Neuron (in vitro differentiated cells): ENCODE results near the gene RADIL.

Source experiments
- H2AFZ ChIP-seq: one replicate; pipeline ENCODE4 v1.6.1; 2013; ENCODE audit warnings: low read depth, mild to moderate bottlenecking, inconsistent platforms, low read length, moderate library complexity
- H3K27me3 ChIP-seq: one replicate; pipeline ENCODE4 v1.6.1; 2013; ENCODE audit warnings: low read length; ENCODE audit not compliant: insufficient read depth
- H3K36me3 ChIP-seq: one replicate; pipeline ENCODE4 v1.6.1; 2013; ENCODE audit warnings: low read length; ENCODE audit not compliant: insufficient read depth
- H3K4me1 ChIP-seq: one replicate; pipeline ENCODE4 v1.6.1; 2013; ENCODE audit warnings: low read length; ENCODE audit not compliant: insufficient read depth
- H3K4me3 ChIP-seq: 2 replicates; pipeline ENCODE4 v1.5.1; 2013; ENCODE audit warnings: mild to moderate bottlenecking, low read length, moderate library complexity
- H3K9me3 ChIP-seq: one replicate; pipeline ENCODE4 v1.6.1; 2013; ENCODE audit warnings: low read length

RADIL gene

GRCh38 chr7:4791101-4791737 is 92.3 kb downstream of the RADIL start:
- H3K4me1 ChIP-seq: no peaks in the 10 kb centered on the region
- peaks cover 5% of the 10 kb centered on the region for H3K9me3 ChIP-seq
- H3K27me3 ChIP-seq: no peaks in the 10 kb centered on the region
- no peak overlapping the region for H3K4me3 ChIP-seq
- peaks cover 45% of the 10 kb centered on the region for H3K36me3 ChIP-seq
- no peak overlapping the region for H2AFZ ChIP-seq

GRCh38 chr7:4790516-4790991 is 93.0 kb downstream of the RADIL start:
- Histone ChIP-seq H3K4me1 (no peaks in the 10 kb centered on the region), H2AFZ (no peak overlapping the region), H3K4me3 (no peak overlapping the region), H3K9me3 (peaks cover 5% of the 10 kb centered on the region), H3K27me3 (no peaks in the 10 kb centered on the region), H3K36me3 (peaks cover 51% of the 10 kb centered on the region)

GRCh38 chr7:4790078-4790465 is 93.4 kb downstream of the RADIL start:
- H2AFZ ChIP-seq: no peak overlapping the region
- H3K27me3 ChIP-seq: no peaks in the 10 kb centered on the region
- H3K36me3 ChIP-seq: peaks cover 54% of the 10 kb centered on the region
- H3K4me3 ChIP-seq: no peak overlapping the region
- no peaks in the 10 kb centered on the region for H3K4me1 ChIP-seq
- peaks cover 5% of the 10 kb centered on the region for H3K9me3 ChIP-seq

- Histone ChIP-seq H3K4me1 (no peaks in the 10 kb centered on the region), H2AFZ (no peak overlapping the region), H3K27me3 (no peaks in the 10 kb centered on the region), H3K4me3 (no peak overlapping the region), H3K36me3 (peaks cover 54% of the 10 kb centered on the region), H3K9me3 (peaks cover 5% of the 10 kb centered on the region)
These were observed 94.1 kb downstream of the RADIL start for GRCh38 chr7:4789194-4790077.

GRCh38 chr7:4788627-4789189 is 94.8 kb downstream of the RADIL start:
- Histone ChIP-seq H2AFZ (no peak overlapping the region), H3K4me3 (no peak overlapping the region), H3K4me1 (no peaks in the 10 kb centered on the region), H3K27me3 (no peaks in the 10 kb centered on the region), H3K9me3 (peaks cover 5% of the 10 kb centered on the region), H3K36me3 (peaks cover 62% of the 10 kb centered on the region)

- H3K9me3 ChIP-seq: peaks cover 5% of the 10 kb centered on the region
- no peak overlapping the region for H2AFZ ChIP-seq
- no peak overlapping the region for H3K4me3 ChIP-seq
- H3K27me3 ChIP-seq: no peaks in the 10 kb centered on the region
- peaks cover 67% of the 10 kb centered on the region for H3K36me3 ChIP-seq
- no peaks in the 10 kb centered on the region for H3K4me1 ChIP-seq
These were observed 95.4 kb downstream of the RADIL start for GRCh38 chr7:4787947-4788626.

GRCh38 chr7:4787541-4787940 is 96.0 kb downstream of the RADIL start:
- Histone ChIP-seq H3K4me3 (no peak overlapping the region), H2AFZ (no peak overlapping the region), H3K36me3 (peaks cover 68% of the 10 kb centered on the region), H3K4me1 (no peaks in the 10 kb centered on the region), H3K27me3 (no peaks in the 10 kb centered on the region), H3K9me3 (peaks cover under 1% of the 10 kb centered on the region)

- Histone ChIP-seq H3K27me3 (no peaks in the 10 kb centered on the region), H3K36me3 (peaks cover 69% of the 10 kb centered on the region), H3K9me3 (no peaks in the 10 kb centered on the region), H3K4me3 (no peak overlapping the region), H2AFZ (no peak overlapping the region), H3K4me1 (no peaks in the 10 kb centered on the region)
These were observed 97.5 kb downstream of the RADIL start for GRCh38 chr7:4786015-4786414.

- H3K9me3 ChIP-seq: no peaks in the 10 kb centered on the region
- no peak overlapping the region for H2AFZ ChIP-seq
- no peaks in the 10 kb centered on the region for H3K27me3 ChIP-seq
- no peaks in the 10 kb centered on the region for H3K4me1 ChIP-seq
- peaks cover 62% of the 10 kb centered on the region for H3K36me3 ChIP-seq
- no peak overlapping the region for H3K4me3 ChIP-seq
These were observed 98.1 kb downstream of the RADIL start for GRCh38 chr7:4785371-4785770.

- Histone ChIP-seq H3K4me1 (no peaks in the 10 kb centered on the region), H2AFZ (no peak overlapping the region), H3K9me3 (no peaks in the 10 kb centered on the region), H3K27me3 (no peaks in the 10 kb centered on the region), H3K36me3 (peaks cover 58% of the 10 kb centered on the region), H3K4me3 (no peak overlapping the region)
These were observed 98.7 kb downstream of the RADIL start for GRCh38 chr7:4784799-4785198.

- H3K36me3 ChIP-seq: peaks cover 54% of the 10 kb centered on the region
- no peaks in the 10 kb centered on the region for H3K27me3 ChIP-seq
- no peaks in the 10 kb centered on the region for H3K9me3 ChIP-seq
- no peaks in the 10 kb centered on the region for H3K4me1 ChIP-seq
- H2AFZ ChIP-seq: no peak overlapping the region
- H3K4me3 ChIP-seq: no peak overlapping the region
These were observed 99.7 kb downstream of the RADIL start for GRCh38 chr7:4783762-4784351.

GRCh38 chr7:4783292-4783652 is 100.2 kb downstream of the RADIL start:
- H3K36me3 ChIP-seq: peaks cover 48% of the 10 kb centered on the region
- no peaks in the 10 kb centered on the region for H3K9me3 ChIP-seq
- H3K27me3 ChIP-seq: no peaks in the 10 kb centered on the region
- no peak overlapping the region for H3K4me3 ChIP-seq
- no peak overlapping the region for H2AFZ ChIP-seq
- H3K4me1 ChIP-seq: no peaks in the 10 kb centered on the region
